ENCODE data around the gene WDR87. TPM values are rescaled to one million over a fixed set of nuclear protein-coding genes. Genes with fewer than 3 reads are reported as not detected.

Gene WDR87
- total and polyA plus RNA-seq, 4 donors, result 0.14 to 0.29 TPM; not detected in 2

- WGBS (ENCODE audit: insufficient coverage), result no CpG with 5 or more reads among the region's 6 CpGs
Measured at GRCh38 chr19:37946132-37946531, 39.7 kb upstream of the WDR87 start.

GRCh38 chr19:37943480-37943879 lies 37.1 kb upstream of the WDR87 start:
- Histone ChIP-seq H3K36me3 (ENCODE audit: control insufficient read depth, insufficient read depth, low read length) (no peaks in the 10 kb centered on the region), H3K27ac (ENCODE audit: low read depth, low read length) (no peak overlapping the region), H3K4me1 (ENCODE audit: control insufficient read depth, insufficient read depth, low read length) (peaks cover 16% of the 10 kb centered on the region), H3K4me3 (ENCODE audit: low read depth, low read length) (no peak overlapping the region), H3K27me3 (ENCODE audit: control insufficient read depth, insufficient read depth, low read length) (no peaks in the 10 kb centered on the region), H3K9me3 (ENCODE audit: control insufficient read depth, insufficient read depth, low read length) (no peaks in the 10 kb centered on the region)
- WGBS (ENCODE audit: insufficient coverage), result 71% methylated on average over 1 of the region's 5 CpGs
- DNase-seq (ENCODE audit: low read depth in 4 of 6, low spot score in 6 of 6), result no peak

More at GRCh38 chr19:37946132-37946531, 39.7 kb upstream of the WDR87 start:
- no peaks in the 10 kb centered on the region for H3K9me3 ChIP-seq (ENCODE audit: control insufficient read depth, insufficient read depth, low read length)
- no peak for DNase-seq (ENCODE audit: low read depth in 4 of 6, low spot score in 6 of 6)
- H3K27ac ChIP-seq (ENCODE audit: low read depth, low read length), result no peak overlapping the region
- H3K4me1 ChIP-seq (ENCODE audit: control insufficient read depth, insufficient read depth, low read length), result peaks cover 16% of the 10 kb centered on the region
- no peak overlapping the region for H3K4me3 ChIP-seq (ENCODE audit: low read depth, low read length)
- H3K27me3 ChIP-seq (ENCODE audit: control insufficient read depth, insufficient read depth, low read length), result no peaks in the 10 kb centered on the region
- H3K36me3 ChIP-seq (ENCODE audit: control insufficient read depth, insufficient read depth, low read length), result peaks cover 2% of the 10 kb centered on the region

- Histone ChIP-seq H3K9me3 (ENCODE audit: control insufficient read depth, insufficient read depth, low read length) (no peaks in the 10 kb centered on the region), H3K27ac (ENCODE audit: low read depth, low read length) (no peak overlapping the region), H3K4me3 (ENCODE audit: low read depth, low read length) (no peak overlapping the region), H3K27me3 (ENCODE audit: control insufficient read depth, insufficient read depth, low read length) (no peaks in the 10 kb centered on the region), H3K36me3 (ENCODE audit: control insufficient read depth, insufficient read depth, low read length) (no peaks in the 10 kb centered on the region), H3K4me1 (ENCODE audit: control insufficient read depth, insufficient read depth, low read length) (peaks cover 6% of the 10 kb centered on the region)
- 93% methylated on average over 4 of the region's 6 CpGs for WGBS (ENCODE audit: insufficient coverage)
- DNase-seq (ENCODE audit: low read depth in 4 of 6, low spot score in 6 of 6), result no peak
Measured at GRCh38 chr19:37942516-37942902, 36.1 kb upstream of the WDR87 start.

- Histone ChIP-seq H3K4me3 (ENCODE audit: low read depth, low read length) (no peak overlapping the region), H3K36me3 (ENCODE audit: control insufficient read depth, insufficient read depth, low read length) (no peaks in the 10 kb centered on the region), H3K9me3 (ENCODE audit: control insufficient read depth, insufficient read depth, low read length) (no peaks in the 10 kb centered on the region), H3K4me1 (ENCODE audit: control insufficient read depth, insufficient read depth, low read length) (peaks cover 6% of the 10 kb centered on the region), H3K27me3 (ENCODE audit: control insufficient read depth, insufficient read depth, low read length) (no peaks in the 10 kb centered on the region), H3K27ac (ENCODE audit: low read depth, low read length) (no peak overlapping the region)
- DNase-seq (ENCODE audit: low read depth in 4 of 6, low spot score in 6 of 6), result peak in 1 of 6 donors; percentile 48
- WGBS (ENCODE audit: insufficient coverage), result 52% methylated on average over 5 of the region's 12 CpGs
Measured at GRCh38 chr19:37941782-37942515, 35.6 kb upstream of the WDR87 start.

- Histone ChIP-seq H3K4me1 (ENCODE audit: control insufficient read depth, insufficient read depth, low read length) (peaks cover 17% of the 10 kb centered on the region), H3K27ac (ENCODE audit: low read depth, low read length) (no peak overlapping the region), H3K4me3 (ENCODE audit: low read depth, low read length) (no peak overlapping the region), H3K27me3 (ENCODE audit: control insufficient read depth, insufficient read depth, low read length) (no peaks in the 10 kb centered on the region), H3K9me3 (ENCODE audit: control insufficient read depth, insufficient read depth, low read length) (no peaks in the 10 kb centered on the region), H3K36me3 (ENCODE audit: control insufficient read depth, insufficient read depth, low read length) (no peaks in the 10 kb centered on the region)
- DNase-seq (ENCODE audit: low read depth in 4 of 6, low spot score in 6 of 6), result peak in 1 of 6 donors; percentile 33
- WGBS (ENCODE audit: insufficient coverage), result no CpG with 5 or more reads among the region's 1 CpG
Measured at GRCh38 chr19:37938353-37938752, 32.0 kb upstream of the WDR87 start.

GRCh38 chr19:37936886-37937285 lies 30.5 kb upstream of the WDR87 start:
- Histone ChIP-seq H3K27ac (ENCODE audit: low read depth, low read length) (no peak overlapping the region), H3K27me3 (ENCODE audit: control insufficient read depth, insufficient read depth, low read length) (no peaks in the 10 kb centered on the region), H3K36me3 (ENCODE audit: control insufficient read depth, insufficient read depth, low read length) (no peaks in the 10 kb centered on the region), H3K9me3 (ENCODE audit: control insufficient read depth, insufficient read depth, low read length) (no peaks in the 10 kb centered on the region), H3K4me1 (ENCODE audit: control insufficient read depth, insufficient read depth, low read length) (peaks cover 32% of the 10 kb centered on the region), H3K4me3 (ENCODE audit: low read depth, low read length) (no peak overlapping the region)
- no peak for DNase-seq (ENCODE audit: low read depth in 4 of 6, low spot score in 6 of 6)
- WGBS (ENCODE audit: insufficient coverage), result 100% methylated on average over 2 of the region's 2 CpGs

GRCh38 chr19:37936166-37936565 lies 29.8 kb upstream of the WDR87 start:
- Histone ChIP-seq H3K27me3 (ENCODE audit: control insufficient read depth, insufficient read depth, low read length) (no peaks in the 10 kb centered on the region), H3K9me3 (ENCODE audit: control insufficient read depth, insufficient read depth, low read length) (no peaks in the 10 kb centered on the region), H3K36me3 (ENCODE audit: control insufficient read depth, insufficient read depth, low read length) (no peaks in the 10 kb centered on the region), H3K4me3 (ENCODE audit: low read depth, low read length) (no peak overlapping the region), H3K27ac (ENCODE audit: low read depth, low read length) (no peak overlapping the region), H3K4me1 (ENCODE audit: control insufficient read depth, insufficient read depth, low read length) (peaks cover 33% of the 10 kb centered on the region)
- no peak for DNase-seq (ENCODE audit: low read depth in 4 of 6, low spot score in 6 of 6)
- WGBS (ENCODE audit: insufficient coverage), result no CpG with 5 or more reads among the region's 2 CpGs

GRCh38 chr19:37935341-37935740 lies 28.9 kb upstream of the WDR87 start:
- Histone ChIP-seq H3K4me3 (ENCODE audit: low read depth, low read length) (no peak overlapping the region), H3K27ac (ENCODE audit: low read depth, low read length) (no peak overlapping the region), H3K4me1 (ENCODE audit: control insufficient read depth, insufficient read depth, low read length) (peaks cover 36% of the 10 kb centered on the region), H3K9me3 (ENCODE audit: control insufficient read depth, insufficient read depth, low read length) (no peaks in the 10 kb centered on the region), H3K27me3 (ENCODE audit: control insufficient read depth, insufficient read depth, low read length) (no peaks in the 10 kb centered on the region), H3K36me3 (ENCODE audit: control insufficient read depth, insufficient read depth, low read length) (no peaks in the 10 kb centered on the region)
- no CpG with 5 or more reads among the region's 1 CpG for WGBS (ENCODE audit: insufficient coverage)
- no peak for DNase-seq (ENCODE audit: low read depth in 4 of 6, low spot score in 6 of 6)

- peak in 1 of 6 donors; percentile 91 for DNase-seq (ENCODE audit: low read depth in 4 of 6, low spot score in 6 of 6)
- Histone ChIP-seq H3K4me3 (ENCODE audit: low read depth, low read length) (no peak overlapping the region), H3K36me3 (ENCODE audit: control insufficient read depth, insufficient read depth, low read length) (no peaks in the 10 kb centered on the region), H3K4me1 (ENCODE audit: control insufficient read depth, insufficient read depth, low read length) (peaks cover 37% of the 10 kb centered on the region), H3K27ac (ENCODE audit: low read depth, low read length) (no peak overlapping the region), H3K27me3 (ENCODE audit: control insufficient read depth, insufficient read depth, low read length) (no peaks in the 10 kb centered on the region), H3K9me3 (ENCODE audit: control insufficient read depth, insufficient read depth, low read length) (no peaks in the 10 kb centered on the region)
- WGBS (ENCODE audit: insufficient coverage), result 13% methylated on average over 3 of the region's 9 CpGs
Measured at GRCh38 chr19:37933937-37934358, 27.6 kb upstream of the WDR87 start.
